PC-9 (cell line): ENCODE results near the gene TSBP1. TPM values are rescaled to one million over a fixed set of nuclear protein-coding genes. Genes with fewer than 3 reads are reported as not detected.
"Not testable (repeated sequence)": the region's sequence is repeated elsewhere in the genome, so short reads cannot be mapped to it uniquely, and the experiment has no call there.

ENCODE experiments used
- BruUV-seq: library from RNA; stranded (reverse); fragments of 400-500 nt; replicated peaks from 2 replicates; lab custom pipeline; 2021; lab: Mats Ljungman, UMichigan
- CTCF ChIA-PET: fragments of 300-600 bp; sonication (Branson Sonifier 250); formaldehyde crosslinking; loops from one replicate; lab custom pipeline; 2022; ENCODE audit warnings: antibody characterized with exemption; lab: Charles Lee
- POLR2A ChIA-PET: fragments of 300-600 bp; sonication (Branson Sonifier 250); formaldehyde crosslinking; loops from one replicate; lab custom pipeline; 2022; ENCODE audit warnings: antibody characterized with exemption; ENCODE audit not compliant: unreplicated experiment; lab: Charles Lee
- DNase-seq, 2 experiments: peaks; one replicate each; pipeline versions ENCODE4 v3.0.0 to v3.0.0-alpha.2; 2015 to 2022; ENCODE audit warnings: mixed read lengths in 1 of 2
- H2AFZ ChIP-seq: fragments of 200-600 bp; sonication (generic); 2 replicates; pipeline ENCODE4 v1.8.1; 2017; ENCODE audit warnings: antibody characterized with exemption
- H3F3A ChIP-seq: fragments of 200-600 bp; sonication (generic); 2 replicates; pipeline ENCODE4 v1.8.1; 2017; ENCODE audit warnings: antibody characterized with exemption, mild to moderate bottlenecking, low read depth; ENCODE audit not compliant: insufficient read depth
- H3K27ac ChIP-seq: fragments of 200-600 bp; sonication (generic); 2 replicates; pipeline ENCODE4 v1.6.1; 2016; ENCODE audit warnings: mixed run types
- H3K27me3 ChIP-seq: fragments of 200-600 bp; sonication (generic); 2 replicates; pipeline ENCODE4 v1.6.1; 2016; ENCODE audit warnings: low read depth, mixed run types; ENCODE audit not compliant: insufficient read depth
- H3K36me3 ChIP-seq: fragments of 200-600 bp; sonication (generic); 2 replicates; pipeline ENCODE4 v1.6.1; 2016; ENCODE audit warnings: low read depth, mixed run types
- H3K4me1 ChIP-seq: fragments of 200-600 bp; sonication (generic); replicated peaks from 2 replicates; pipeline ENCODE4 v1.6.1; 2016; ENCODE audit warnings: mixed run types; ENCODE audit not compliant: insufficient read depth
- H3K4me2 ChIP-seq: fragments of 200-600 bp; sonication (generic); 2 replicates; pipeline ENCODE4 v1.6.1; 2017; ENCODE audit warnings: mixed run types
- H3K4me3 ChIP-seq: fragments of 200-600 bp; sonication (generic); 2 replicates; pipeline ENCODE4 v1.6.1; 2016; ENCODE audit warnings: mixed run types
- H3K79me2 ChIP-seq: fragments of 200-600 bp; sonication (generic); 2 replicates; pipeline ENCODE4 v1.6.1; 2017; ENCODE audit warnings: low read depth, mixed run types
- H3K9me2 ChIP-seq: fragments of 200-600 bp; sonication (generic); 2 replicates; pipeline ENCODE4 v1.8.1; 2017; ENCODE audit warnings: mild to moderate bottlenecking; ENCODE audit not compliant: insufficient read depth
- H3K9me3 ChIP-seq: fragments of 200-600 bp; sonication (generic); 2 replicates; pipeline ENCODE4 v1.8.1; 2016; ENCODE audit warnings: low read depth; ENCODE audit not compliant: insufficient read depth
- H4K20me1 ChIP-seq: fragments of 200-600 bp; sonication (generic); 2 replicates; pipeline ENCODE4 v1.8.1; 2017; ENCODE audit not compliant: insufficient read depth
- EZH2 ChIP-seq: fragments of 200-600 bp; sonication (generic); IDR thresholded peaks from 2 replicates; pipeline ENCODE4 v1.8.0; 2017; ENCODE audit warnings: antibody characterized with exemption, low read depth
- intact Hi-C: fragments of 100-400 bp; cut with micrococcal nuclease; formaldehyde crosslinking; loops from one replicate; pipeline ENCODE4 v1.10.0; 2022; ENCODE audit not compliant: unreplicated experiment
- total RNA-seq: library from RNA; stranded (reverse); gene quantifications from 2 replicates; pipeline ENCODE4 v1.2.3, GENCODE V29; 2021
- TF ChIP-seq, protein P1 (sequence below): fragments of 200-600 bp; sonication (generic); conservative IDR thresholded peaks from 2 replicates; pipeline ENCODE4 v1.6.1; 2017; ENCODE audit warnings: mixed run types, antibody characterized with exemption, mild to moderate bottlenecking, moderate library complexity

Gene TSBP1
- total RNA-seq, 1 experiment from 2014 or later = not detected

DNA sequence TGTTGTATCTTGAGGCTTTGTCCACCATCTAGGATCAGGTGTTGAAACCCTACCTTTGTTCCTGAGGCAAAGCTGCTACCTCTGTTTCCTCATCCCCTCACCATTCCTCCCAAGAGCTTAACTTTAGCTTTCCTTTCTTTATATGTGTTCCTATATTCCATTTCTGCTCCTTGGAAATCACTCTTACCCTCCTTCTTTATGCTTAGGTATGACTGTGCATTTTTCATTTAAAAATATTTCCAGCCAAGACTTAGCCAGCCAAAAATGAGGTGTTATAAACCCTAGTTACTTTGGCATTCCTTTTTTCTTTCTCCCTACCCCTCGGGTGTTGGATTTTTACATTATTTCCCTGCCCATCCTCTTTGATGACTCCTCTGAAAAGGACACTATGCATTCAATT, 57.7 kb downstream of the TSBP1 start:
- Histone ChIP-seq H3K4me3 (no peak overlapping the region), H3K4me2 (no peak overlapping the region), H3K9me2 (no peaks in the 10 kb centered on the region), H3K79me2 (no peaks in the 10 kb centered on the region), H3K27me3 (peaks cover 53% of the 10 kb centered on the region), H3K9me3 (no peaks in the 10 kb centered on the region), H3K36me3 (no peaks in the 10 kb centered on the region), H3K4me1 (no peaks in the 10 kb centered on the region), H4K20me1 (no peaks in the 10 kb centered on the region), H3F3A (no peaks in the 10 kb centered on the region), H2AFZ (no peak overlapping the region), H3K27ac (no peak overlapping the region)
- no TSS peak for BruUV-seq
- DNase-seq = no peak
- ChIA-PET CTCF (no interaction called here), POLR2A (no interaction called here)
- intact Hi-C loops = no loop called here
- no peak for TF ChIP-seq EZH2
- TF ChIP-seq, protein P1, sequence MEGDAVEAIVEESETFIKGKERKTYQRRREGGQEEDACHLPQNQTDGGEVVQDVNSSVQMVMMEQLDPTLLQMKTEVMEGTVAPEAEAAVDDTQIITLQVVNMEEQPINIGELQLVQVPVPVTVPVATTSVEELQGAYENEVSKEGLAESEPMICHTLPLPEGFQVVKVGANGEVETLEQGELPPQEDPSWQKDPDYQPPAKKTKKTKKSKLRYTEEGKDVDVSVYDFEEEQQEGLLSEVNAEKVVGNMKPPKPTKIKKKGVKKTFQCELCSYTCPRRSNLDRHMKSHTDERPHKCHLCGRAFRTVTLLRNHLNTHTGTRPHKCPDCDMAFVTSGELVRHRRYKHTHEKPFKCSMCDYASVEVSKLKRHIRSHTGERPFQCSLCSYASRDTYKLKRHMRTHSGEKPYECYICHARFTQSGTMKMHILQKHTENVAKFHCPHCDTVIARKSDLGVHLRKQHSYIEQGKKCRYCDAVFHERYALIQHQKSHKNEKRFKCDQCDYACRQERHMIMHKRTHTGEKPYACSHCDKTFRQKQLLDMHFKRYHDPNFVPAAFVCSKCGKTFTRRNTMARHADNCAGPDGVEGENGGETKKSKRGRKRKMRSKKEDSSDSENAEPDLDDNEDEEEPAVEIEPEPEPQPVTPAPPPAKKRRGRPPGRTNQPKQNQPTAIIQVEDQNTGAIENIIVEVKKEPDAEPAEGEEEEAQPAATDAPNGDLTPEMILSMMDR = no peak

DNA sequence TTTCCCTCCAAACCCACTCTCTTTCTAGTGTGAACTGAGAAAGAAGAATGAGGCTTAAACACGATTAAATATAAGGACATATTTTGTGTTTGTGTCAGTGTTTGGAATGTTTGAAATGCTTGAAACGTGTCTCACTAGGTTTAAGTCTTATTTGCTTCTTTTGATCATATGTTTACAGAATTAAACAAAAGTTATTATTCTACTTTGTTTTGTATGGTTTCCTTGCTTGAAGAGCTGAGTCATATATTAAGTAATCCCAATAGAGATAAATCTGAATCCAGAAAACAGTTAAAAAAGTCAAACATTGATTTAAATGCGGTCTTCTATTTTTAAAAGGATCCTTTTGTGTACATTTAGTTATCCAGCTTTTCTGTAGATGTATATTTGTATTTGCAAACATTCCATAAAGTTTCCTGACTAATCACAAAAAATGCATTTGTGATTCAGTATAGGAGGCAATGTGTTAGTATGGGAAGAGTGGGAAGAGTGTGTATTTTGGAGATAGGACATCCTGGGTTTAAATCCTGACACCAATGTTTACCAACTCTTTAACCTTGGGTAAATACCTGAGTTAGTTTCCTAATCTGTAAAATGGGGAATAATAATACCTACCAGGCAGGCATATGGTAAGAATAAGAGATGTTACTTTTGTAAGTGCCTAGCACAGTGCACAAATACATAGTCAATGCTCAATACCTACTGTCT, 72.9 kb downstream of the TSBP1 start:
- Histone ChIP-seq H4K20me1 (no peaks in the 10 kb centered on the region), H3K4me3 (no peak overlapping the region), H3K9me3 (no peaks in the 10 kb centered on the region), H3K9me2 (no peaks in the 10 kb centered on the region), H3K4me1 (no peaks in the 10 kb centered on the region), H3F3A (no peaks in the 10 kb centered on the region), H3K27ac (no peak overlapping the region), H3K36me3 (no peaks in the 10 kb centered on the region), H3K27me3 (0 out of 2 replicates have a peak, but pooled peaks cover 4% of the 10 kb centered on the region), H3K79me2 (no peaks in the 10 kb centered on the region), H3K4me2 (no peak overlapping the region), H2AFZ (no peak overlapping the region)
- no TSS peak for BruUV-seq
- ChIA-PET CTCF (interaction anchor here (0.7 kb wide), 1 partner anchor 495 kb away, joined by 4 read pairs; no protein-coding TSS in a partner anchor), POLR2A (interaction anchor here (0.6 kb wide), 2 partner anchors 86 to 673 kb away, joined by 3 read pairs; no protein-coding TSS in a partner anchor)
- DNase-seq = peak in 1 of 2 experiments; percentile 56
- intact Hi-C loops = no loop called here
- TF ChIP-seq, protein P1 = no peak
- no peak for TF ChIP-seq EZH2

DNA sequence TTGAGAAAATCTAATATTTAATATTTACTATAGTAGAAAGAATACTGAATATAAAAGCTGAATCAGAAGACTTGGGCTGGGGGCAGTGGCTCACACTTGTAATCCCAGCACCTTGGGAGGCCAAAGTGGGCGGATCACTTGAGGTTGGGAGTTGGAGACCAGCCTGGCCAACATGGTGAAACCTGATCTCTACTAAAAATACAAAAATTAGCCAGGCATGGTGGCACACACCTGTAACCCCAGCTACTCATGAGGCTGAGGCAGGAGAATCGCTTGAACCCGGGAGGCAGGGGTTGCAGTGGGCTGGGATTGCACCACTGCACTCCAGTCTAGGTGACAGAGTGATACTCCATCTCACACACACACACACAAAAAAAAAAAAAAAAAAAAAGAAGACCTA, 76.7 kb downstream of the TSBP1 start:
- H3K4me1 ChIP-seq, H3K4me3 ChIP-seq, H3K27ac ChIP-seq, DNase-seq, H3K9me2 ChIP-seq, H3K9me3 ChIP-seq, H4K20me1 ChIP-seq, H2AFZ ChIP-seq, H3K36me3 ChIP-seq, H3K4me2 ChIP-seq, BruUV-seq, H3F3A ChIP-seq, POLR2A ChIA-PET, CTCF ChIA-PET, intact Hi-C loops, H3K79me2 ChIP-seq: not testable (repeated sequence)
- peaks cover 15% of the 10 kb centered on the region; the same call in 1 of the 2 replicates for H3K27me3 ChIP-seq
